OCI-LY3 (cell line): ENCODE data around the gene TNRC6C.

Experiments used
- H2AFZ ChIP-seq: fragments of 200-600, 300-600 bp; shearing (Covaris generic); 2 replicates; pipeline ENCODE4 v1.6.0; 2014; ENCODE audit warnings: antibody characterized with exemption, low read depth, low read length
- H3K27ac ChIP-seq: fragments of 200-600, 300-600 bp; sonication (generic); 2 replicates; pipeline ENCODE4 v1.5.1; 2014; ENCODE audit warnings: mild to moderate bottlenecking, low read length, moderate library complexity, mixed read lengths
- H3K27me3 ChIP-seq: fragments of 200-600, 300-600 bp; sonication (generic); 2 replicates; pipeline ENCODE4 v1.6.1; 2014; ENCODE audit warnings: low read depth, low read length, mixed read lengths
- H3K36me3 ChIP-seq: fragments of 200-600, 300-600 bp; sonication (generic); replicated peaks from 2 replicates; pipeline ENCODE3; 2014; ENCODE audit warnings: low read depth, low read length, mixed read lengths
- H3K4me1 ChIP-seq: fragments of 300-600, 200-600 bp; sonication (generic); 2 replicates; pipeline ENCODE4 v1.6.1; 2014; ENCODE audit warnings: low read length, mixed read lengths
- H3K4me2 ChIP-seq: fragments of 200-600, 300-600 bp; sonication (generic); 2 replicates; pipeline ENCODE4 v1.6.1; 2014; ENCODE audit warnings: low read length, mixed read lengths
- H3K4me3 ChIP-seq: fragments of 300-600, 200-600 bp; sonication (generic); 2 replicates; pipeline ENCODE4 v1.5.1; 2014; ENCODE audit warnings: antibody characterized with exemption, mild to moderate bottlenecking, low read length, moderate library complexity
- H3K79me2 ChIP-seq: fragments of 300-600, 200-600 bp; shearing (Covaris generic); 2 replicates; pipeline ENCODE4 v1.6.1; 2014; ENCODE audit warnings: mild to moderate bottlenecking, low read length, mixed read lengths
- H3K9ac ChIP-seq: fragments of 300-600, 200-600 bp; shearing (Covaris generic); 2 replicates; pipeline ENCODE4 v1.6.0; 2014; ENCODE audit warnings: mild to moderate bottlenecking, low read length, moderate library complexity
- H3K9me3 ChIP-seq: fragments of 200-600, 300-600 bp; shearing (Covaris generic); 2 replicates; pipeline ENCODE4 v1.6.1; 2014; ENCODE audit warnings: low read length, mixed read lengths; ENCODE audit not compliant: insufficient read depth
- H4K20me1 ChIP-seq: fragments of 200-600, 300-600 bp; sonication (generic); 2 replicates; pipeline ENCODE4 v1.6.1; 2016; ENCODE audit warnings: low read length, mixed read lengths; ENCODE audit not compliant: insufficient read depth
- CTCF ChIP-seq: fragments of 200-600, 300-600 bp; sonication (generic); IDR thresholded peaks from 2 replicates; pipeline ENCODE4 v1.5.1; 2014; ENCODE audit warnings: antibody characterized with exemption, low read length, low read depth
- EZH2phosphoT487 ChIP-seq: fragments of 200-600 bp; shearing (Covaris generic); IDR thresholded peaks from 2 replicates; pipeline ENCODE4 v1.6.1; 2018; ENCODE audit warnings: antibody characterized with exemption, mixed run types, low read depth

TNRC6C gene

GRCh38 chr17:78019367-78019975 lies 61.0 kb downstream of the TNRC6C start:
- H3K4me2 ChIP-seq = peak overlapping the region; percentile 81
- H3K4me1 ChIP-seq = peaks cover 31% of the 10 kb centered on the region
- peak overlapping the region; percentile 63 for H3K4me3 ChIP-seq
- H3K79me2 ChIP-seq = no peaks in the 10 kb centered on the region
- no peak overlapping the region for H2AFZ ChIP-seq
- H3K9ac ChIP-seq = peak overlapping the region; percentile 47
- no peaks in the 10 kb centered on the region for H4K20me1 ChIP-seq
- H3K27ac ChIP-seq = peak overlapping the region; percentile 72
- no peaks in the 10 kb centered on the region for H3K9me3 ChIP-seq
- peaks cover 53% of the 10 kb centered on the region for H3K27me3 ChIP-seq
- H3K36me3 ChIP-seq = no peaks in the 10 kb centered on the region
- TF ChIP-seq EZH2phosphoT487 = no peak
- TF ChIP-seq CTCF = peak; percentile 68

GRCh38 chr17:78019976-78020716 lies 61.6 kb downstream of the TNRC6C start:
- Histone ChIP-seq H3K27ac (peak overlapping the region; percentile 72), H3K4me1 (peaks cover 31% of the 10 kb centered on the region), H3K4me3 (peak overlapping the region; percentile 63), H4K20me1 (no peaks in the 10 kb centered on the region), H3K79me2 (no peaks in the 10 kb centered on the region), H3K9ac (peak overlapping the region; percentile 47), H3K36me3 (no peaks in the 10 kb centered on the region), H3K9me3 (no peaks in the 10 kb centered on the region), H2AFZ (peak overlapping the region; percentile 64; the same call in 1 of the 2 replicates), H3K4me2 (peak overlapping the region; percentile 81), H3K27me3 (peaks cover 50% of the 10 kb centered on the region)
- no peak for TF ChIP-seq EZH2phosphoT487
- no peak for TF ChIP-seq CTCF

- Histone ChIP-seq H3K36me3 (no peaks in the 10 kb centered on the region), H3K9me3 (no peaks in the 10 kb centered on the region), H3K27me3 (peaks cover 54% of the 10 kb centered on the region), H3K79me2 (no peaks in the 10 kb centered on the region), H3K4me1 (peaks cover 31% of the 10 kb centered on the region), H3K4me2 (peak overlapping the region; percentile 81), H4K20me1 (no peaks in the 10 kb centered on the region), H3K27ac (peak overlapping the region; percentile 72), H3K4me3 (peak overlapping the region; percentile 63), H2AFZ (peak overlapping the region; percentile 64; the same call in 1 of the 2 replicates), H3K9ac (peak overlapping the region; percentile 47; the same call in 1 of the 2 replicates)
- no peak for TF ChIP-seq CTCF
- TF ChIP-seq EZH2phosphoT487 = no peak
Measured at GRCh38 chr17:78020717-78021108, 62.2 kb downstream of the TNRC6C start.

- no peak overlapping the region for H3K9ac ChIP-seq
- peaks cover 31% of the 10 kb centered on the region for H3K4me1 ChIP-seq
- H3K79me2 ChIP-seq = no peaks in the 10 kb centered on the region
- peaks cover 52% of the 10 kb centered on the region for H3K27me3 ChIP-seq
- TF ChIP-seq EZH2phosphoT487 (no peak), CTCF (no peak)
- H3K9me3 ChIP-seq = no peaks in the 10 kb centered on the region
- no peaks in the 10 kb centered on the region for H3K36me3 ChIP-seq
- no peak overlapping the region for H3K27ac ChIP-seq
- H3K4me3 ChIP-seq = no peak overlapping the region
- H3K4me2 ChIP-seq = no peak overlapping the region
- no peak overlapping the region for H2AFZ ChIP-seq
- no peaks in the 10 kb centered on the region for H4K20me1 ChIP-seq
Measured at GRCh38 chr17:78022425-78022824, 63.9 kb downstream of the TNRC6C start.
